GM06990 (cell line): Measurements from ENCODE around the gene RPTOR.

Experiments
- DNase-seq: peaks from one replicate; pipeline ENCODE4 v3.0.0-alpha.2; 2011; ENCODE audit not compliant: insufficient read length; ENCODE audit errors: extremely low read depth
- H3K27me3 ChIP-seq: replicated peaks from 2 replicates; pipeline ENCODE4 v1.6.0; 2011; ENCODE audit warnings: low read length; ENCODE audit not compliant: control insufficient read depth, insufficient read depth
- H3K36me3 ChIP-seq: 2 replicates; pipeline ENCODE4 v1.5.1; 2011; ENCODE audit warnings: low read length; ENCODE audit not compliant: control insufficient read depth, insufficient read depth
- H3K4me3 ChIP-seq: replicated peaks from 2 replicates; pipeline ENCODE4 v1.5.1; 2011; ENCODE audit warnings: low read depth, mild to moderate bottlenecking, control low read depth, low read length
- TF ChIP-seq, protein P1 (sequence below): IDR thresholded peaks from 2 replicates; pipeline ENCODE4 v1.5.1; 2011; ENCODE audit warnings: low read length, control low read depth, mild to moderate bottlenecking, inconsistent platforms; ENCODE audit not compliant: insufficient read depth, poor library complexity, severe bottlenecking

The RPTOR gene

GRCh38 chr17:80886641-80887573, 342.3 kb downstream of the RPTOR start:
- no peak overlapping the region for H3K4me3 ChIP-seq
- TF ChIP-seq, protein P1, sequence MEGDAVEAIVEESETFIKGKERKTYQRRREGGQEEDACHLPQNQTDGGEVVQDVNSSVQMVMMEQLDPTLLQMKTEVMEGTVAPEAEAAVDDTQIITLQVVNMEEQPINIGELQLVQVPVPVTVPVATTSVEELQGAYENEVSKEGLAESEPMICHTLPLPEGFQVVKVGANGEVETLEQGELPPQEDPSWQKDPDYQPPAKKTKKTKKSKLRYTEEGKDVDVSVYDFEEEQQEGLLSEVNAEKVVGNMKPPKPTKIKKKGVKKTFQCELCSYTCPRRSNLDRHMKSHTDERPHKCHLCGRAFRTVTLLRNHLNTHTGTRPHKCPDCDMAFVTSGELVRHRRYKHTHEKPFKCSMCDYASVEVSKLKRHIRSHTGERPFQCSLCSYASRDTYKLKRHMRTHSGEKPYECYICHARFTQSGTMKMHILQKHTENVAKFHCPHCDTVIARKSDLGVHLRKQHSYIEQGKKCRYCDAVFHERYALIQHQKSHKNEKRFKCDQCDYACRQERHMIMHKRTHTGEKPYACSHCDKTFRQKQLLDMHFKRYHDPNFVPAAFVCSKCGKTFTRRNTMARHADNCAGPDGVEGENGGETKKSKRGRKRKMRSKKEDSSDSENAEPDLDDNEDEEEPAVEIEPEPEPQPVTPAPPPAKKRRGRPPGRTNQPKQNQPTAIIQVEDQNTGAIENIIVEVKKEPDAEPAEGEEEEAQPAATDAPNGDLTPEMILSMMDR: no peak
- peaks cover 27% of the 10 kb centered on the region for H3K36me3 ChIP-seq
- DNase-seq: no peak
- H3K27me3 ChIP-seq: no peaks in the 10 kb centered on the region

GRCh38 chr17:80887639-80888175, 343.1 kb downstream of the RPTOR start:
- H3K27me3 ChIP-seq: no peaks in the 10 kb centered on the region
- peaks cover 26% of the 10 kb centered on the region for H3K36me3 ChIP-seq
- TF ChIP-seq, protein P1: no peak
- H3K4me3 ChIP-seq: no peak overlapping the region
- DNase-seq: no peak

DNA sequence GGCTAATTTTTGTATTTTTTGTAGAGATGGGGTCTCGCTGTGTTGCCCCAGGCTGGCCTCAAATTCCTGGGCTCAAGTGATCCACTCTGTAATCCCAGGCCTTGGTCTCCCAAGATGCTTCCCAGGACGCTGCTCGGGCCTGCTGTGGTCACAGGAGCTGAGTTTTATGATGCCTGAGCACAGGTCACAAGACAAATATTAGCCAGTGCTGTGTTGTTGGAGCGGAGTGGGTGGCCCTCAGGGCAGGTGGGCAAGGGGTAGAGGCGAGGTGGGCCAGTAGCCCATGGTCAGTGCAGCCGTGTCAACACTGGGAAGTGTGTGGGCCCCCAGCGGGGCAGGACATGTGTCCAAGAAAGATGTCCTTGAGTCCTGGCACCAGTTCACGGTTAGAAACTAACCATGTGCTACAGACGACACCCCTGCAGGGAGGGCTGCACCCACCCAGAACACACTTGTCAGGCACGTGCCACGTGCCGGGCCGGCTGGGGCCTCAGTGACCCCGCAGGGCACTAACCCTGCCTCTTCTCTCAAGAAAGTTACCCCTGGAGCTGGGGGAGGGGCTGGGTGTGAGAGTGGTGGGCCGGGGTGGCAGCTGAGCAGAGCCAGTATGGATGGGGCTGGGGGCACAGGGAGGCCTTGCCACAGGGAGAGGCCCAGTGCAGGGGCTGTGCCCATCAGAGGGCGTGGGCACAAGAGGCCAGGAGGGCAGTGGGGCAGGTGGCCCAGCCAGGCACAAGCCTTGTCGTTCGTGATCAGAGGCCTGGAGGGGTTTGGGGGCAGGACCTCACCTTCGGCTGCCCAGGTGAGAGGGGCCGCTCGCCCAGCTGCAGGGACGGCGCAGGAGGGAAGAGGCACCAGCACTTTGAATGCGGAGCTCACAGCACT, 343.9 kb downstream of the RPTOR start:
- no peaks in the 10 kb centered on the region for H3K27me3 ChIP-seq

GRCh38 chr17:80889231-80890195, 344.9 kb downstream of the RPTOR start:
- H3K27me3 ChIP-seq: no peaks in the 10 kb centered on the region
- H3K36me3 ChIP-seq: peaks cover 24% of the 10 kb centered on the region
- no peak overlapping the region for H3K4me3 ChIP-seq
- no peak for DNase-seq
- TF ChIP-seq, protein P1: no peak

More for the DNA sequence above, 343.9 kb downstream of the RPTOR start:
- peaks cover 25% of the 10 kb centered on the region for H3K36me3 ChIP-seq
- H3K4me3 ChIP-seq: no peak overlapping the region
- TF ChIP-seq, protein P1: no peak
- no peak for DNase-seq
